SK-N-MC (cell line): Measurements from ENCODE around the gene TADA2B.

Experiments
- EZH2 ChIP-seq: fragments of 200-600 bp; sonication (generic); IDR thresholded peaks from one replicate; pipeline ENCODE4 v1.6.1; 2017; ENCODE audit warnings: antibody characterized with exemption
- FOXP2 ChIP-seq: optimal IDR thresholded peaks from 2 replicates; pipeline ENCODE3; 2011; ENCODE audit warnings: mild to moderate bottlenecking, moderate library complexity; ENCODE audit not compliant: insufficient read depth; ENCODE audit errors: extremely low read length, control extremely low read depth
- POLR2AphosphoS5 ChIP-seq: IDR thresholded peaks from 2 replicates; pipeline ENCODE4 v1.6.1; 2012; ENCODE audit warnings: mild to moderate bottlenecking, low read depth, low read length, borderline replicate concordance

- TF ChIP-seq EZH2 (no peak), POLR2AphosphoS5 (no peak), FOXP2 (no peak)
Measured at GRCh38 chr4:7027284-7027683, 15.9 kb upstream of the TADA2B start.
